Spleen (tissue), 7 donors: ENCODE measurements around the gene EZH1.

Experiments
- POLR2AphosphoS5 ChIP-seq, 3 donors: sonication (generic); formaldehyde crosslinking; IDR thresholded peaks; one replicate each; pipeline ENCODE4 v1.5.1; 2017; ENCODE audit warnings: antibody characterized with exemption in 3 of 3
- TF ChIP-seq, protein P1 (sequence below), 11 experiments: fragments of 200-600 bp in 7 of 11; fragments of 450-650 bp in 4 of 11; sonication (generic) in 4 of 11; IDR thresholded peaks in 8 of 11; conservative IDR thresholded peaks in 3 of 11; 1 replicate in 7 of 11; 2 replicates in 4 of 11; pipeline versions ENCODE4 v1.4.0 to v1.8.0; 2016 to 2021; ENCODE audit warnings: antibody characterized with exemption in 11 of 11, inconsistent platforms in 4 of 11, mild to moderate bottlenecking in 1 of 11
- donor health status: DM: no; HTN: no; CAD: no; lungs with moderate emphysema.
- donor health status: DM: no; HTN: no; CAD: no.
- donor health status: DM: no; HTN: no; CAD: no.

DNA sequence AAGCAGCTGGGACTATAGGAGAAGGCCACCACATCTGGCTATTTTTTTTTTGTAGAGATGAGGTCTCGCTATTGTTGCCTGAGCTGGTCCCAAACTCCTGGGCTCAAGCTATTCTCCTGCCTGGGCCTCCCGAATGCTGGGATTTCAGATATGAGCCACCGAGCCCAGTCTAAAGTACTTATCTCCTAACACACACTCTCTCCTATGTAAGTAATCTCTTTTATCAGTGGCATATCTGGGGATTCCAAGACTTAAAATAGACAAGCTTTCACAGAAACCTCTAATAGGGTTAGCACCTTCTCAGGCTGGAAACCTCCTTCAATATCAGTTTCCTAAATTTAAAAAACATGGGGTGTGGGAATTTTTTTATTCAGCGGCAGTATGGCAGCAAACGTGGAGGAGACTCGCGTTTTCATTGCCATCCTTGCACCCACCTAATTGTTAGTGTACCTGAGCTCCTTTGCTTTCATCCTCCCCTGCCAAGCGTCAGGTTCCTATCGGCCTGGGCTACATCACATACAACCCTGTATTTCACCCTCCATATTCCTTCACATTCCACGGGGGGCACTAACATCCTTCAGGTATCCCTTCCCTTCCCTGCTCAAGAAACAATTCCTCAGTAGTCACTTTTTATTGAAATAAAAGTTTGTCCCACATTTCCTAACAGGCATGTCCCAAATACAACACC lies 1.1 kb downstream of the EZH1 start:
- TF ChIP-seq, protein P1, sequence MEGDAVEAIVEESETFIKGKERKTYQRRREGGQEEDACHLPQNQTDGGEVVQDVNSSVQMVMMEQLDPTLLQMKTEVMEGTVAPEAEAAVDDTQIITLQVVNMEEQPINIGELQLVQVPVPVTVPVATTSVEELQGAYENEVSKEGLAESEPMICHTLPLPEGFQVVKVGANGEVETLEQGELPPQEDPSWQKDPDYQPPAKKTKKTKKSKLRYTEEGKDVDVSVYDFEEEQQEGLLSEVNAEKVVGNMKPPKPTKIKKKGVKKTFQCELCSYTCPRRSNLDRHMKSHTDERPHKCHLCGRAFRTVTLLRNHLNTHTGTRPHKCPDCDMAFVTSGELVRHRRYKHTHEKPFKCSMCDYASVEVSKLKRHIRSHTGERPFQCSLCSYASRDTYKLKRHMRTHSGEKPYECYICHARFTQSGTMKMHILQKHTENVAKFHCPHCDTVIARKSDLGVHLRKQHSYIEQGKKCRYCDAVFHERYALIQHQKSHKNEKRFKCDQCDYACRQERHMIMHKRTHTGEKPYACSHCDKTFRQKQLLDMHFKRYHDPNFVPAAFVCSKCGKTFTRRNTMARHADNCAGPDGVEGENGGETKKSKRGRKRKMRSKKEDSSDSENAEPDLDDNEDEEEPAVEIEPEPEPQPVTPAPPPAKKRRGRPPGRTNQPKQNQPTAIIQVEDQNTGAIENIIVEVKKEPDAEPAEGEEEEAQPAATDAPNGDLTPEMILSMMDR (IDR thresholded peaks at IDR 0.05 in 8 of 11, conservative IDR thresholded peaks at IDR 0.05 in 3 of 11) = no peak
- TF ChIP-seq POLR2AphosphoS5 (IDR thresholded peaks at IDR 0.05) = no peak
